Muscle layer of colon (tissue), 2 donors: ENCODE data around the gene SMIM22.

Experiments used
- H3K27ac ChIP-seq: one replicate; pipeline ENCODE4 v1.7.0; 2013; ENCODE audit warnings: low read depth, mild to moderate bottlenecking, low read length, moderate library complexity
- H3K27me3 ChIP-seq, 2 donors: one replicate each; pipeline ENCODE4 v1.7.0; 2013; ENCODE audit warnings: low read length in 2 of 2, mild to moderate bottlenecking in 2 of 2; ENCODE audit not compliant: insufficient read depth in 2 of 2, control insufficient read depth in 1 of 2
- H3K36me3 ChIP-seq: one replicate; pipeline ENCODE4 v1.7.0; 2013; ENCODE audit warnings: mild to moderate bottlenecking, low read length; ENCODE audit not compliant: insufficient read depth
- H3K4me1 ChIP-seq: one replicate; pipeline ENCODE4 v1.7.0; 2013; ENCODE audit warnings: mild to moderate bottlenecking, low read length; ENCODE audit not compliant: insufficient read depth
- H3K4me3 ChIP-seq, 2 donors: one replicate each; pipeline ENCODE4 v1.7.0; 2013; ENCODE audit warnings: low read length in 2 of 2, low read depth in 1 of 2, mild to moderate bottlenecking in 1 of 2, moderate library complexity in 1 of 2
- H3K9ac ChIP-seq: one replicate; pipeline ENCODE4 v1.7.0; 2013; ENCODE audit warnings: low read length
- H3K9me3 ChIP-seq: one replicate; pipeline ENCODE4 v1.7.0; 2013; ENCODE audit warnings: mild to moderate bottlenecking, low read length
- donor health status: abdominal sarcoma.
- donor health status: Adenocarcinoma of cecum.

The SMIM22 gene

DNA sequence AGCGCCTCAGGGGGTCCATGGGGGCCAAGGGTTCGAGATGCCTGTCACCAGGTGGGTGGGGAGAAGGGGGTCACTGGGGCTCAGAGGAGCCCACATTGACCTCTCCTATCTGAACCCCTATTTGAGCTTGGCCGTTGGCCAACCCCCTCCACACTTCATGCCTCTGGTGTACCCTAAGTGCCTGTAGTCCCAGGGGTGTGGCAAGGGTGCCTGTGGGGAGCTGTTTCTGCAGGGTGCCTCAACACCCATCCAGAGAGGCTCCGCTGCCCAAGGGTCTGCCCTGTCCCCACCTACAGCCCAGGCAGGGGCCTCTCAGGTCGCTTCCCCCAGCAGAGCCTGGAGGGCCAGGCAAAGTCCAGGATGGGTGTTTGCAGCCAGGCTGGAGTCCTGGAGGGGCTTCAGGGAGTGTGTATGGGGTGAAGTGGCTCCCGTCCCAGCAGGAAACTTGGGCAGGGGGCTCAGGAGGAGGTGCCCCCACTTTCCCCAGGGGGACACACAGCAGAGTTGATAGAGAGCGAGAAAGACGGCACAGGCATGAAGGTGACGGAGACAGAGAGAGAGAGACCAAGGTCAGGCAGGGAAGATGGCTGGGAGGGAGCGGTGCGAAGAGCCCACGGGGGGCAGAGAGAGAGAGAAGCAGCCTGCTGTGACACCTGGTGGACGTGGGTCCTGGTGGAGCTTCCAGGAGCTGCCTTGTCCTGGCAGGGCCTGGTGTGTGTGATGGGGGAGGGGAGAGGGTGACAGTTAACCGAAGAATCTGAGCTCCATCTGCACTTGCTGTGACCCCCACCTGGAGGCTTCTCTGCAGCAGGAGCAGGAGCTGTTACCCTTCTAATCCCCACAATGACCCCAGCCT lies 7.3 kb upstream of the SMIM22 start, which contains the start of gene SEPTIN12:
TSS of gene SEPTIN12 (minus strand) at position 719 of the 856 bp plus-strand sequence. CDS start at position 19, 700 bp downstream.
- H3K27me3 ChIP-seq: no peaks in the 10 kb centered on the region
- no peaks in the 10 kb centered on the region for H3K36me3 ChIP-seq
- no peak within 1 kb of the TSS for H3K4me3 ChIP-seq
- no peaks in the 10 kb centered on the region for H3K4me1 ChIP-seq
- no peak within 1 kb of the TSS for H3K27ac ChIP-seq
- H3K9me3 ChIP-seq: no peaks in the 10 kb centered on the region
- H3K9ac ChIP-seq: no peak within 1 kb of the TSS

DNA sequence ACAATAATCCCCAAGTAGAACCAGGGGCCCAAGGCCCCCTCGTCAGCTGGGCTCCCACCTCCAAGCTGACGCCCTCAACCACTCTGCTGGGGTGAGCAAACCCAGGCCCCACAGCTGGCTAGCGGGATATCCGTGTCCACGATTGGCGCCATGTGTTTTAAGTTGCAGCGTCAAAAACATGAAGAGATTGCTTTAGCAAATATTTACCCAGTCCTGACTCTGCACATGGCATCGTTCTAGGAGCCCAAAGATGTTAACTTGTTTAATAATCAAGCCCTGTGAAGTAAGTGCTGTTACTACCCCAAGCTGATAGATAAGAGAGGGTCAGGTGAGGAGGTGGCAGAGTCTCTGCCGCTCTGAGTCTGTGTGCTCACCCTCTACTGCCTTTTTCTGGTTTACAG lies 6.7 kb upstream of the SMIM22 start:
- no peak overlapping the region for H3K27ac ChIP-seq
- H3K36me3 ChIP-seq: no peaks in the 10 kb centered on the region
- H3K4me1 ChIP-seq: no peaks in the 10 kb centered on the region
- no peak overlapping the region for H3K4me3 ChIP-seq
- no peak overlapping the region for H3K9ac ChIP-seq
- H3K27me3 ChIP-seq: no peaks in the 10 kb centered on the region
- H3K9me3 ChIP-seq: no peaks in the 10 kb centered on the region

DNA sequence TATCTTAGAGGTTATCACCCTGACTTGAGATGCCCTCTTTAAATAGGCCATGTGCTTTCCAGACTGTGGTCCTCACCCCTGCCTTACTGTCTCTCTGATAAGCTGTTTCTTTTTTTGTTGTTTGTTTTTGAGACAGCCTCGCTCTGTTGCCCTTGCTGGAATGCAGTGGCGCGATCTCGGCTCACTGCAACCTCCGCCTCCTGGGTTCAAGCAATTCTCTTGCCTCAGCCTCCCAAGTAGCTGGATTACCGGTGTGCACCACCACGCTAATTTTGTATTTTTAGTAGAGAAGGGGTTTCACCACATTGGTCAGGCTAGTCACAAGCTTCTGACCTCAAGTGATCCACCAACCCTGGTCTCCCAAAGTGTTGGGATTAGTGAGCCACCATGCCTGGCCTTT lies 6.3 kb upstream of the SMIM22 start:
- Histone ChIP-seq H3K27ac (no peak overlapping the region), H3K27me3 (no peaks in the 10 kb centered on the region), H3K9ac (no peak overlapping the region), H3K4me3 (no peak overlapping the region), H3K9me3 (no peaks in the 10 kb centered on the region), H3K36me3 (no peaks in the 10 kb centered on the region), H3K4me1 (no peaks in the 10 kb centered on the region)

DNA sequence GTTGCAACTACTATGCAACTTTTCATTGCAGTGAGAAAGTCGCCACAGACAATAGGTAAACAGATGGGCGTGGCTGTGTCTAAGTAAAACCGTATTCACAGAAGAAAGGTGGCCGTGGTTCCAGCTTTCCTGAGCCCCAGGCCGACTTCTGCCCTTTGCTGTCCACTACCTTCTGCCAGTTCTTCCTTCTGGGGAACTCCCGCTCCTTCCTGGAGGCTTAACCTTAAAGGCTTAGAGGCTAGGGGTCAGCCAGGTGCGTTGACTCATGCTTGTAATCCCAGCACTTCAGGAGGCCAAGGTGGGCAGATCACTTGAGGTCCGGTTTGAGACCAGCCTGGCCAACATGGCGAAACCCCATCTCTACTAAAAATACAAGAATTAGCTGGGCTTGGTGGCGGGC lies 4.9 kb upstream of the SMIM22 start:
- Histone ChIP-seq H3K4me1 (no peaks in the 10 kb centered on the region), H3K9me3 (no peaks in the 10 kb centered on the region), H3K4me3 (no peak overlapping the region), H3K36me3 (no peaks in the 10 kb centered on the region), H3K27ac (no peak overlapping the region), H3K27me3 (no peaks in the 10 kb centered on the region), H3K9ac (no peak overlapping the region)

DNA sequence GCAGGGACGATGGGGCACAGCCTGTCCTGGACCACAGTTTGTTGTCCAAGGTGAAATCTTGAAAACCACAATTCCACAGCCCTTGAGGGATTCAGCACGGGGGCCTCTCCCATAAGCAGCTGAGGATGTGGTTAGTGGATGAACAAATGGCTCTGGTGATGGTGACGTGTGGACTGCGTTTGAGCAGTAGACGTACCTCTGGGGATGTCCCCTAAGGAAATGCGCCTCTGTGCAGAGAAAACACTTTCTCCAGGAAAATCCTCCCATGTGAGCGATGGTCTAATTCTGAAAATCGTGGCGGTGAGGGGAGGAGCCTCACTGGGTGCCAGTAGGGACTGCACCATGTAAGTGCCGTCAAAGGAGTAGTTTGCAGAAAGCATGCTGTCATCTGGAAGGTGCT lies 4.3 kb upstream of the SMIM22 start:
- Histone ChIP-seq H3K27me3 (no peaks in the 10 kb centered on the region), H3K4me3 (no peak overlapping the region), H3K9me3 (no peaks in the 10 kb centered on the region), H3K36me3 (no peaks in the 10 kb centered on the region), H3K9ac (no peak overlapping the region), H3K27ac (no peak overlapping the region), H3K4me1 (no peaks in the 10 kb centered on the region)

DNA sequence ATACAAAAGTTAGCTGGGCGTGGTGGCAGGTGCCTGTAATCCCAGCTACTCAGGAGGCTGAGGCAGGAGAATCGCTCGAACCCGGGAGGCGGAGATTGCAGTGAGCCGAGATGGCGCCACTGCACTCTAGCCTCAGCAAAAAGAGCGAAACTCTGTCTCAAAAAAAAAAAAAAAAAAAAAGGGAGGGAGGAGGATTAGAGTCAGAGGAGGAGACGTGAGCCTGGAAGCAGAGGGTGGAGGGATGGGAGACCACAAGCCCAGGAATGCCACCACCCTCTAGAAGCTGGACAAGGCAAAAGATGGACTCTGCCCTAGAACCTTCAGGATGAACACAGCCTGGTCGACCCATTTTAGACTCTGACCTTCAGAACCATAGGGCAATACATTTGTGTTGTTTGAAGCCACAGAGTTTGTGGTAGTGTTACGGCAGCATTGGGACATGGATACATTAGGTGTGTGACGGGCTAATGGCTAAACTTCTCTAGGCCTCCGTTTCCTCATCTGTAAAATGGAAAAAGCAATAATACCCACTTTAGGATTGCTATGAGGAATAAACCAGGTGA lies 2.1 kb upstream of the SMIM22 start:
- no peak overlapping the region for H3K27ac ChIP-seq
- H3K9ac ChIP-seq: no peak overlapping the region
- no peaks in the 10 kb centered on the region for H3K9me3 ChIP-seq
- H3K4me1 ChIP-seq: no peaks in the 10 kb centered on the region
- no peak overlapping the region for H3K4me3 ChIP-seq
- no peaks in the 10 kb centered on the region for H3K27me3 ChIP-seq
- H3K36me3 ChIP-seq: no peaks in the 10 kb centered on the region

DNA sequence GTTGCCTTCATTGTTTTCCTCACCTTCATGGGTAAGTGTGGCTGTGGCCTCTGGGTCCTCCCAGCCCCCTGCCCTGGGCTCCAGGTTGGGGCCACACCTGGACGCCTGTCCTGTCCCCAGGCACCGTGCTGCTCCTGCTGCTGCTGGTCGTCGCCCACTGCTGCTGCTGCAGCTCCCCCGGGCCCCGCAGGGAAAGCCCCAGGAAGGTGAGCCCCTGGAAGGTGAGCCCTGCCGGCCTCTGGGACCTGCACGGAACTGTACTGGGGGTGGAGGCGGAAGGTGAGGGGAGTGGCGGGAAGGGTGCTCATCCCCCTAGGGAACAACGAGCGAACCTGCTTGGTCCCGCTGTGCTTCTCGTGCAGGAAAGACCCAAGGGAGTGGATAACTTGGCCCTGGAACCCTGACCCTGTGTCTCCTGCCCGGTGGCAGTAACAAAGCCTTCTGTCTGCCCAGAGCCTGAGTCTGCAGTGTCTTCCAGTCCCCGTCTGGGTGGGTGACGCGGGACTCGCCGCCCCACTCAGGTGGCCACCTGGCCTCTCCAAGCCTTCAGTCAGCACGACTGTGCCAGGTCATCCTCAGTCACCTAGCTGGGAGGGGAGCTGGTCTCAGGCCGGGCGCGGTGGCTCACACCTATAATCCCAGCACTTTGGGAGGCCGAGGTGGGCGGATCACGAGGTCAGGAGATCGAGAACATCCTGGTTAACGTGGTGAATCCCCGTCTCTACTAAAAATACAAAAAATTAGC lies 831 bp downstream of the SMIM22 start:
- Histone ChIP-seq H3K9ac (no peak overlapping the region), H3K4me3 (no peak overlapping the region)

DNA sequence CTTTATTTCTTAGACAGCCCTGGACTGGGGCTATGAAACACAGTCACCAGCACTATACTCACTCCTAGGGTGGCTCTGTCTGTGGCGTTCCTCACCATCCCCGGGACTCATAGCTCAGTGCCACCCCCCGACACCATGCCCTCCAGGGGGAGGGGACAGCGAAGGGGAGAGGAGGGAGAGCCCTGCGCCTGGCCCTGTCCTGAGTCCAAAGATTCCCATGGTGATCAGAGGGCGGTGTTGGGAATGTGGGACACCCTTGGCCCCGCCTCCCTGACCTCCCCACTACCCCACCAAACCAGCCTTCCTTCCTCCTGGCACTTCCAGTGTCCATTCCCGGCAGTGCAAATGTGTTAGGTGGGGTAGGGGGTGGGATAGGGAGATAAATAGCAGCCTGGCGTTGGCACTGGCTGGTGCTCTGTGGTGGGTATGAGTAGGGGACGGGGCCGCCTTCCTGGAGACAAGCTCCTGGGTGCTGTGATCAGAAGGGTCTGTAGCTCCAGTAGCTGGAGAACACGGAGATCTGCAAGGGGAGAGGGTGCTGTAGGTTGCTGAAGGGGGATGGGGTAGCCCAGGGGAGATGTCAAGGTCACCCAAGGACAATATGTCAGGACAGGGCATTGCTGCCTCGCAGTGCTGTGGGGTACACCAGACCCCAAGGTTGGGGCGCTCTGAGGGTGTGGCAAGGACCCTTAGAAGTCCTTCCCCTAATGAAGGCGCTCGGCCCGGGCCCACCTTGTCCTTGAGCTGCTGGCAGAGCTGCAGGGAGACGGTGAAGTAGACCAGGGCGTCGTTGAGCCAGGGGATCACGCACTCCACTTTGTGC lies 2.0 kb downstream of the SMIM22 start:
- Histone ChIP-seq H3K36me3 (peaks cover 14% of the 10 kb centered on the region), H3K4me3 (no peak overlapping the region), H3K4me1 (peaks cover 17% of the 10 kb centered on the region), H3K27me3 (no peaks in the 10 kb centered on the region), H3K27ac (no peak overlapping the region), H3K9ac (no peak overlapping the region), H3K9me3 (no peaks in the 10 kb centered on the region)

More for the DNA sequence above, 831 bp downstream of the SMIM22 start:
- Histone ChIP-seq H3K27me3 (no peaks in the 10 kb centered on the region), H3K27ac (no peak overlapping the region), H3K9me3 (no peaks in the 10 kb centered on the region), H3K36me3 (peaks cover 14% of the 10 kb centered on the region), H3K4me1 (peaks cover 9% of the 10 kb centered on the region)

DNA sequence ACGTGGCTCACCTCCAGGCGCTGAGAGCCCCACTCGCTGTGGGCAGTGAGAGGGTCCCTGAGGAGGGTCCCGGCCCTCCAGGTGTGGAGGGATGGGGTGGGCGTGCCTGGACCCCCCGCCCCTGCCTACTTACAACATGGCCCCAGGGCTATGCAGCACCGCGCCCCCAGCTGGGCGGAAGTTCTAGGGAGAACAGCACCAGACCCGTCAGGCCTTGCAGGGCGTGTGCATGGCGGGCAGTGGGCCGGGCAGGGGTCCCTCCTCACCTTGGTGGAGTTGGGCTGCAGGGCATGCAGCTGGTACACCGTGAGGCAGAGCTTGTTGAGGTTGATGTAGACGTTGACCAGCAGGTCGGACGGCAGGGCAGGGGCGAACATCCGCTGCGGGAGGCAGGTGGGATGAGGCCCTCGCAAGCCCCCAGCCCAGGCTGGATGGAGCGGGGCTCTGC lies 2.7 kb downstream of the SMIM22 start:
- no peak overlapping the region for H3K4me3 ChIP-seq
- no peak overlapping the region for H3K27ac ChIP-seq
- H3K9me3 ChIP-seq: no peaks in the 10 kb centered on the region
- H3K4me1 ChIP-seq: peaks cover 17% of the 10 kb centered on the region
- H3K36me3 ChIP-seq: peaks cover 14% of the 10 kb centered on the region
- no peak overlapping the region for H3K9ac ChIP-seq
- no peaks in the 10 kb centered on the region for H3K27me3 ChIP-seq

DNA sequence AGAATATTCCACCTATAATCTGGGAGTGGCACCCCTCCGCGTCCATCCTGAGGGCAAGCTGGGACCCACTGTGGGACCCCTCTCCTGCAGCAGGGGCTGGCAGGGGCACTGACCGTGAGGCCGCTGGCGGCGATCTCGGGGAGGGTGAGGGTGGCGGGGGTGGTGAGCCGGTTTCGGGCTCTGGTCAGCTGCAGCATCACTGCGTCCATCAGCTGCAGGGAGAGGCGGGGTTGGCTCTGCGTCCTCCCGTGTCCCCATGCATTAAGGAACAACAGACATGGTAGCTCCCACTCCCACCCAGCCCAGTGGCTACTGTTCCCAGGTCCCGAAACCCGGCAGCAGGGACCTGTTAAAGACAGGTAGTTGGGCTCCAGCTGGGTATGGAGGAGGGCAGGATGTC lies 3.3 kb downstream of the SMIM22 start:
- Histone ChIP-seq H3K9ac (no peak overlapping the region), H3K4me1 (peaks cover 21% of the 10 kb centered on the region), H3K36me3 (peaks cover 14% of the 10 kb centered on the region), H3K9me3 (no peaks in the 10 kb centered on the region), H3K27me3 (no peaks in the 10 kb centered on the region), H3K4me3 (no peak overlapping the region), H3K27ac (no peak overlapping the region)
